Tibial nerve (tissue), 4 donors: ENCODE results near the gene FLT4. TPM values are rescaled to one million over a fixed set of nuclear protein-coding genes. Genes with fewer than 3 reads are reported as not detected.
"Not testable (repeated sequence)": the region's sequence is repeated elsewhere in the genome, so short reads cannot be mapped to it uniquely, and the experiment has no call there.

Source experiments
- DNase-seq, 2 donors: peaks; one replicate each; pipeline ENCODE4 v3.0.0-alpha.2; 2019; ENCODE audit warnings: low spot score in 2 of 2
- H3K27ac ChIP-seq, 4 donors: fragments of 200-600 bp; sonication (generic) in 3 of 4; one replicate each; pipeline ENCODE4 v1.5.1; 2017 to 2019; ENCODE audit warnings: mild to moderate bottlenecking in 1 of 4
- H3K27me3 ChIP-seq, 2 donors: fragments of 200-600 bp; sonication (generic) in 1 of 2; one replicate each; pipeline versions ENCODE4 v1.5.1 to v1.6.0; 2017 to 2019
- H3K36me3 ChIP-seq, 3 donors: fragments of 200-600 bp; sonication (generic); one replicate each; pipeline ENCODE4 v1.5.1; 2018 to 2019
- H3K4me1 ChIP-seq, 4 donors: fragments of 200-600 bp; sonication (generic) in 3 of 4; one replicate each; pipeline ENCODE4 v1.5.1; 2017 to 2019
- H3K4me3 ChIP-seq, 4 donors: fragments of 200-600 bp; sonication (generic) in 3 of 4; one replicate each; pipeline ENCODE4 v1.5.1; 2017 to 2019; ENCODE audit warnings: mild to moderate bottlenecking in 1 of 4, moderate library complexity in 1 of 4
- H3K9me3 ChIP-seq, 4 donors: fragments of 200-600 bp; sonication (generic) in 3 of 4; one replicate each; pipeline ENCODE4 v1.5.1; 2017 to 2019
- CTCF ChIP-seq, 5 experiments: fragments of 200-600 bp in 3 of 5; fragments of 450-650 bp in 2 of 5; sonication (generic) in 3 of 5; IDR thresholded peaks; one replicate each; pipeline ENCODE4 v1.5.1; 2016 to 2019; ENCODE audit warnings: antibody characterized with exemption in 5 of 5, mild to moderate bottlenecking in 3 of 5, moderate library complexity in 2 of 5
- EP300 ChIP-seq, 2 donors: sonication (generic); formaldehyde crosslinking; IDR thresholded peaks; one replicate each; pipeline ENCODE4 v1.6.1; 2017; ENCODE audit warnings: antibody characterized with exemption in 2 of 2, mild to moderate bottlenecking in 1 of 2
- POLR2A ChIP-seq, 2 donors: fragments of 450-650 bp; IDR thresholded peaks; one replicate each; pipeline ENCODE4 v1.6.1; 2017; ENCODE audit warnings: antibody characterized with exemption in 2 of 2, mild to moderate bottlenecking in 2 of 2, moderate library complexity in 2 of 2
- WGBS, 2 donors: methylation state at CpG; one replicate each; pipeline ENCODE4 v1.1.5; 2018; 5-methylcytosine and 5-hydroxymethylcytosine counted together
- total RNA-seq, 4 donors: library from RNA; depleted of rRNA; stranded (reverse); fragments of >200 nt; gene quantifications; one replicate each; pipeline ENCODE4 v1.1.0, GENCODE V29; 2016

The FLT4 gene
- total RNA-seq, 4 donors from 2014 or later = 4.6 to 34.2 (median 14.9) TPM

- TF ChIP-seq POLR2A (IDR thresholded peaks at IDR 0.05) (no peak), EP300 (IDR thresholded peaks at IDR 0.05) (no peak), CTCF (IDR thresholded peaks at IDR 0.05) (no peak)
- Histone ChIP-seq H3K4me1 (no peaks in the 10 kb centered on the region), H3K4me3 (no peak overlapping the region), H3K36me3 (no peaks in the 10 kb centered on the region), H3K9me3 (peaks cover 0 to 1% (median 0%) of the 10 kb centered on the region in 4 donors), H3K27me3 (peaks cover 0 to 3% of the 10 kb centered on the region in 2 donors), H3K27ac (no peak overlapping the region)
- DNase-seq = no peak
- WGBS, 2 donors = 60 to 64% methylated on average over 6 of the region's 6 CpGs
These were observed 41.2 kb upstream of the FLT4 start for GRCh38 chr5:180690562-180690961.

- H3K4me1 ChIP-seq = no peaks in the 10 kb centered on the region
- DNase-seq = no peak
- no peaks in the 10 kb centered on the region for H3K9me3 ChIP-seq
- H3K4me3 ChIP-seq = no peak overlapping the region
- H3K27ac ChIP-seq = no peak overlapping the region
- H3K36me3 ChIP-seq = no peaks in the 10 kb centered on the region
- H3K27me3 ChIP-seq = peaks cover 0 to 3% of the 10 kb centered on the region in 2 donors
- 60 to 62% methylated on average over 7 of the region's 7 CpGs for WGBS, 2 donors
- TF ChIP-seq POLR2A (IDR thresholded peaks at IDR 0.05) (no peak), EP300 (IDR thresholded peaks at IDR 0.05) (no peak), CTCF (IDR thresholded peaks at IDR 0.05) (no peak)
These were observed 40.4 kb upstream of the FLT4 start for GRCh38 chr5:180689775-180690174.

- no peak overlapping the region for H3K4me3 ChIP-seq
- DNase-seq = no peak
- H3K27ac ChIP-seq = no peak overlapping the region
- H3K36me3 ChIP-seq = no peaks in the 10 kb centered on the region
- peaks cover 0 to 3% of the 10 kb centered on the region in 2 donors for H3K27me3 ChIP-seq
- no peaks in the 10 kb centered on the region for H3K4me1 ChIP-seq
- 53 to 55% methylated on average over 13 of the region's 13 CpGs for WGBS, 2 donors
- TF ChIP-seq POLR2A (IDR thresholded peaks at IDR 0.05) = no peak
- no peak for TF ChIP-seq CTCF (IDR thresholded peaks at IDR 0.05)
- TF ChIP-seq EP300 (IDR thresholded peaks at IDR 0.05) = no peak
- H3K9me3 ChIP-seq = no peaks in the 10 kb centered on the region
These were observed 39.8 kb upstream of the FLT4 start for GRCh38 chr5:180689071-180689694.

GRCh38 chr5:180688330-180689070 lies 39.1 kb upstream of the FLT4 start:
- TF ChIP-seq CTCF (IDR thresholded peaks at IDR 0.05) = no peak
- no peak for TF ChIP-seq POLR2A (IDR thresholded peaks at IDR 0.05)
- no peak for TF ChIP-seq EP300 (IDR thresholded peaks at IDR 0.05)
- H3K9me3 ChIP-seq = no peaks in the 10 kb centered on the region
- DNase-seq = no peak
- no peaks in the 10 kb centered on the region for H3K36me3 ChIP-seq
- H3K27ac ChIP-seq = no peak overlapping the region
- no peak overlapping the region for H3K4me3 ChIP-seq
- WGBS, 2 donors = 51 to 58% methylated on average over 8 of the region's 8 CpGs
- H3K4me1 ChIP-seq = no peaks in the 10 kb centered on the region
- peaks cover 0 to 3% of the 10 kb centered on the region in 2 donors for H3K27me3 ChIP-seq

- H3K4me1 ChIP-seq, H3K36me3 ChIP-seq, H3K9me3 ChIP-seq, H3K4me3 ChIP-seq, DNase-seq, H3K27me3 ChIP-seq, H3K27ac ChIP-seq: not testable (repeated sequence)
- 59 to 74% methylated on average over 12 of the region's 12 CpGs for WGBS, 2 donors
These were observed 37.4 kb upstream of the FLT4 start for GRCh38 chr5:180686799-180687198.
